GM20000 (cell line): Measurements from ENCODE around the gene STK36.
A peak's percentile ranks its signal among the peaks of the same experiment; 100 is the strongest.

Experiments used
- DNase-seq: peaks from one replicate; pipeline ENCODE4 v3.0.0; 2012; ENCODE audit warnings: low spot score
- CTCF ChIP-seq: IDR thresholded peaks from 2 replicates; pipeline ENCODE4 v1.5.1; 2012; ENCODE audit warnings: mild to moderate bottlenecking, control low read depth; ENCODE audit errors: extremely low read depth, missing control alignments

STK36 gene

GRCh38 chr2:218671654-218672566 lies at the start of gene STK36, which contains the start of gene RNF25:
Gene STK36 (plus strand): TSS chr2:218672086. CDS start chr2:218672830, 744 bp downstream.
Gene RNF25 (minus strand): TSS chr2:218672002. CDS start chr2:218671970, 32 bp downstream.
- no peak for TF ChIP-seq CTCF
- DNase-seq = peak; percentile 86

- no peak for DNase-seq
- no peak for TF ChIP-seq CTCF
Measured at GRCh38 chr2:218622606-218623365, 49.1 kb upstream of the STK36 start.

GRCh38 chr2:218623366-218623705 lies 48.5 kb upstream of the STK36 start:
- TF ChIP-seq CTCF = no peak
- no peak for DNase-seq

GRCh38 chr2:218626369-218626768 lies 45.5 kb upstream of the STK36 start:
- TF ChIP-seq CTCF = no peak
- no peak for DNase-seq

- DNase-seq = no peak
Measured at GRCh38 chr2:218627939-218628338, 43.9 kb upstream of the STK36 start.

GRCh38 chr2:218631837-218632236 lies 40.0 kb upstream of the STK36 start:
- TF ChIP-seq CTCF = no peak
- no peak for DNase-seq

More at GRCh38 chr2:218627939-218628338, 43.9 kb upstream of the STK36 start:
- no peak for TF ChIP-seq CTCF

- DNase-seq = no peak
- TF ChIP-seq CTCF = no peak
Measured at GRCh38 chr2:218635719-218636118, 36.2 kb upstream of the STK36 start.
